ENCODE measurements around the gene AXIN1.
"Not testable (repeated sequence)": the region's sequence is repeated elsewhere in the genome, so short reads cannot be mapped to it uniquely, and the experiment has no call there.

The AXIN1 gene

DNA sequence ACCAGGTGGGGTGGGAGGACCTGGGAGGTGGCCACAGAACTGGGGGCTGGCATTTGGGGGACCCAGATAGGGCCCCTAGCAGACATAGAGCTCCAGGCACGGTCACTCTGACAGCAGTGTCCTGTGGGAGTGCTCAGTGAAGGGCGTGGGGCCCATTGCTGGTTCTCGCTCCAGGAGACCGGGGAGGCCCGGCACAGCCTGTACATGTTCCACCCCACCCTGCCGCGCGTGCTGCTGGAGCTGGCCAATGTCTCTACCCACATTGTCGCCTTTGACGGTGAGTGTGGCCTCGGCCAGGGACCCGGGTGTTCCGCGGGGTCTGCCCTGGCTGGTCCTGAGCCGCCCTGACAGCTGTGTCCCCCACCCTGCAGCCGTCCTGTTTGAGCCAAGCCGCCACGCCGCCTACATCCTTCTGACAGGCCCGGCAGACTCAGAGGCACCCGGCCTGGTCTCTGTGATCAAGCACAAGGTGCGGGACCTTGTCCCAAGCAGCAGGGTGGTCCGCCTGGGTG, 88.0 kb downstream of the AXIN1 start:
- DNase-seq, result no peak

DNA sequence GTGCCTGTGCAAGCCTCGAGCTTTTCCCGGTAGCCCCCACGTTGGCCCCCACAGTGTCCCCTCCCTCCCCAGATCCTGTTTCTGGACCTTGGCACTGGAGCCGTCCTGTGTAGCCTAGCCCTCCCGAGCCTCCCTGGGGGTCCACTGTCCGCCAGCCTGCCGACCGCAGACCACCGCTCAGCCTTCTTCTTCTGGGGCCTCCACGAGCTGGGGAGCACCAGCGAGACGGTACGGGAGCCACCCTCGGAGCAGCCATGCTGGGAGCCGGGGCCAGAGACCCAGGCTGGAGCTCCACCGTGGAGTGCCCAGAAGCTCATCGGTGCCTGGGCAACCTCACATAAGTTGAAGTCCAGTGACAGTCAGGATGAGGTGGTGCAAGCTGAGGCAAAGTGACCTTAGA, 88.6 kb downstream of the AXIN1 start:
- no peak for DNase-seq

DNA sequence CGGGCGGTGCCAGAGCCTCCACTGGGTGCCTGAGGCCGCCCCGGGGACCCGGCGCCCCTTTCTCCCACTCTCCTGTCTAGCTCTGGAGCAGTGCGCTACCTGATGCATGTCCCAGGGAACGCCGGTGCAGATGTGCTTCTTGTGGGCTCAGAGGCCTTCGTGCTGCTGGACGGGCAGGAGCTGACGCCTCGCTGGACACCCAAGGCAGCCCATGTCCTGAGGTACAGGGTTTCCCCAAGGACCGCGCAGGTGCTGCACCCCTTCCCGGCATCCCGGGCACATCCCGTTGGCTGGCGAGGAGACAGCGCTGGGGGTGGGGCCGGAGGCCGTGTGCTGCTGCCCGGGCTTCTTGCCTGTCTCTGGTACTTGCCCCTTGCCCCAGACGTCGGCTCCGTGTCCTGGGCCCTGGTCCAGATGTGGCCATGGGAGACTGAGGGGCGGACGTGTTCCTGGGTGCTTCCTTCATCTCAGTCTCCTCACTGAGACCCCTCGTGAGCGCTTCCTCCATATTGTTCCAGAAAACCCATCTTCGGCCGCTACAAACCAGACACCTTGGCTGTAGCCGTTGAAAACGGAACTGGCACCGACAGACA, 89.2 kb downstream of the AXIN1 start:
- no peak for DNase-seq

DNA sequence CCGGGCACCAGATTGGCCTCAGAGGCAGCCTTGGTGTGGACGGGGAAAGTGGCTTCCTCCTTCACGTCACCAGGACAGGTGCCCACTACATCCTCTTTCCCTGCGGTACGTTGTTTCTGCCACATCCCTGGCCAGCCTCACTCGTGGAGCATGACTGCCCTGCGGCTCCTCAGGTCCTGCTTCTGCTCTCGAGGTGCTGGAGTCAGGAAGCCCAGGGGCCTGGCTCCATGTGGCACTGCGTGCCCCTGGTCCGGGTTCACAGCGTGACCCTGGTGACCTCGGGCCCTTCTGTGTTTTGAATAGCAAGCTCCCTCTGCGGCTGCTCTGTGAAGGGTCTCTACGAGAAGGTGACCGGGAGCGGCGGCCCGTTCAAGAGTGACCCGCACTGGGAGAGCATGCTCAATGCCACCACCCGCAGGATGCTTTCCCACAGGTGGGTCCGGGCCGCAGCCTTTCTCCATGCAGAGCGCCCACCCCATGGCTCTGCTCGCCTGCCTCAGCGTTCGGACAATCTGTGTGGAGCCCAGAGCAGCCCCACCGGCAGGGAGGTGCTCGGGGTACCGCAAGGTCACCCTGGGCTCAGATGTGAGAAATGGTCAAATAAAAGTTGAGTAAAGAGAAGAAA, 90.3 kb downstream of the AXIN1 start:
- DNase-seq, result no peak

DNA sequence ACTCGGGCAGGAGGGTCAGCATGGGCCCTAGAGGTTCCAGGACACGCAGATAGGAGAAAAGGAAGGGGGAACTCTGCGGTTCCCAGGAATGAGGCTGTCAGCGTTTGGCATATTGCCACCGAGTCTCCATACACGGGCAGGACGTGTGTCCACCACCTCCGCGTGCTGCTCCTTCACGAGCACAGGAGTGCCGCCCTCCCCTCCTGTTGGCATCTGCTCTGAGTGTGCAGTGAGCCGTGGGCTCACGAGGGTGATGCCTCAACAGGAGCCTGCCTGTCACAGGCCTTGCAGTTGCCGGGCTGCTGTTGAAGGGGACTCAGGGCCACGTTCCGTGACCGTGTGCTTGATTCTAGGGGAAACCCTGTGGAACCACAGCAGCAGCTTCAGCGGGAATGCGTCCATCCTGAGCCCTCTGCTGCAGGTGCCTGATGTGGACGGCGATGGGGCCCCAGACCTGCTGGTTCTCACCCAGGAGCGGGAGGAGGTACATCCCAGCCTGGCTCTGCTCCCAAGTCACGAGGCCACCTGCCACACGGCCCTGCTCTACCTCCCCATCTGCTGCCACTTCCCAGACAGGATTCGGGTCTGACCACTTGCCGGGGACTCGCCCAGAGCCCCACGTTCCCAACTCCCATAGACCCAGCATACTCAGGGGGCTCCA, 91.4 kb downstream of the AXIN1 start:
- DNase-seq, result no peak

DNA sequence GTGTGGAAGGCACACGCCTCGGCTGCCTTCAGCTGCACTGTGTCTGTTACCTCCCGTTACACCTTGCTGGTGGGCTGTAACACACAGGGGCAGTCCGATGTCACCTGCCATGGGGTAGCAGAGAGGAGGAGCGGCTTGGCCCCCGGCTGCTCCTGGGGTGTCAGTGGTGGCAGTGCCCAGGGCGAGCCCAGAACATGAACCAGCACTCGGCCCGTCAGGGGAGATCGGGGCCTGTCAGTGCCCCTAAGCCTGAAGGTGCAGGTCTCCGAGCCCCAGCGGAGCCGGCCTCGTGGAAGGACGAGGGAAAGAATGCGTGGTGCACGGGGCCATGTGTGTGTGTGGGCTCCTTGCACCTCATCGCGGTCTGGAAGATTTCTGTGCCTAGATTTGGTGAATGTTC, 92.2 kb downstream of the AXIN1 start:
- DNase-seq, result no peak

DNA sequence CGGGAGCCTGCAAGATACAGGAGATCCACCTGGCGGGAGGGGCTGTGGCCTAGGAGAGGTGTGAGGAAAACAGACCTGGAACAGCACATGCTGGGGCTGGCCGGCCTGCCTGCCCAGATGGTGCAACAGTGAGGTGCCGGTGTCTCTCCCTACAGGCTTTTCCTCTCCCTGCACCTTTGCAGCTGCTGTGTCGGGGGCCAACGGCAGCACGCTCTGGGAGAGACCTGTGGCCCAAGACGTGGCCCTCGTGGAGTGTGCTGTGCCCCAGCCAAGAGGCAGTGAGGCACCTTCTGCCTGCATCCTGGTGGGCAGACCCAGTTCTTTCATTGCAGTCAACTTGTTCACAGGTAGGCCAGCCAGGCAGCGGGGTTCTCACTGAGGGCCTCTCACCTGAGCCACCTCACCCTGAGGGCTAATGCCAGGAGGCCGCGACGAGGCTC, 92.7 kb downstream of the AXIN1 start:
- DNase-seq, result no peak

DNA sequence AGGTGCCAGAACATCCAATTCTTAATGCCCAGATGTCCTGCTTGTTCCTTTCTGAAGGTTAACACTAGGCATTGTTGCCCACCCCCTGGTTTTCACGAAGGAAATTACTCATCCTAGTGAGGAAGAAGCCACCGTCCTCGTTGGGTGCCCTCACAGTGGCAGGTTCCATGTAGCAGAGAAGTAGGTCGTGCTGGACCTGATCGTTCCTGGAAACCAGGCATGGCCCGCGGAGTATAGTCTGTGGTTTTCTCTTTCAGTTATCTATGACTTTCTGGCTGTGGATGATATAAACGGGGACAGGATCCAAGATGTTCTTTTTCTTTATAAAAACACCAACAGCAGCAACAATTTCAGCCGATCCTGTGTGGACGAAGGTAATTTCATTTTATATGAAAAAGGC, 93.3 kb downstream of the AXIN1 start:
- DNase-seq, result no peak

DNA sequence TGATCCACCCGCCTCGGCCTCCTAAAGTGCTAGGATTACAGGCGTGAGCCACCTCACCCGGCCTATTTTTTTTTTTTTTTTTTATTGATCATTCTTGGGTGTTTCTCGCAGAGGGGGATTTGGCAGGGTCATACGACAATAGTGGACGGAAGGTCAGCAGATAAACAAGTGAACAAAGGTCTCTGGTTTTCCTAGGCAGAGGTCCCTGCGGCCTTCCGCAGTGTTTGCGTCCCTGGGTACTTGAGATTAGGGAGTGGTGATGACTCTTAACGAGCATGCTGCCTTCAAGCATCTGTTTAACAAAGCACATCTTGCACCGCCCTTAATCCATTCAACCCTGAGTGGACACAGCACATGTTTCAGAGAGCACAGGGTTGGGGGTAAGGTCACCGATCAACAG, 94.4 kb downstream of the AXIN1 start:
- DNase-seq, result not testable (repeated sequence)

DNA sequence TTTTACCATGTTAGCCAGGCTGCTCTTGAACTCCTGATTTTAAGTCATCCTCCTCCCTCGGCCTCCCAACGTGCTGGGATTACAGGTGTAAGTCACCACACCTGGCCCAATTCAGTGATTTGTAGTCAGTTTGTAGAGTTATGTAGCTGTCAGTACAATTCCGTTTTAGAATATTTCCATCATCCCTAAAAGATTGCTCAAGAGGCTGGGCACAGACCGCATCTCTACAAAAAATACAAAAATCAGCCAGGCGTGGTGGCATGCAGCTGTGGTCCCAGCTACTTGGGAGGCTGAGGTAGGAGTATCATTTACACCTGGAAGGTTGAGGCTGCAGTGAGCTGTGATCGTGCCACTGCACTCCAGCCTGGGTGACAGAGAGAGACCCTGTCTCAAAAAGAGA, 97.3 kb downstream of the AXIN1 start:
- DNase-seq, result no peak

DNA sequence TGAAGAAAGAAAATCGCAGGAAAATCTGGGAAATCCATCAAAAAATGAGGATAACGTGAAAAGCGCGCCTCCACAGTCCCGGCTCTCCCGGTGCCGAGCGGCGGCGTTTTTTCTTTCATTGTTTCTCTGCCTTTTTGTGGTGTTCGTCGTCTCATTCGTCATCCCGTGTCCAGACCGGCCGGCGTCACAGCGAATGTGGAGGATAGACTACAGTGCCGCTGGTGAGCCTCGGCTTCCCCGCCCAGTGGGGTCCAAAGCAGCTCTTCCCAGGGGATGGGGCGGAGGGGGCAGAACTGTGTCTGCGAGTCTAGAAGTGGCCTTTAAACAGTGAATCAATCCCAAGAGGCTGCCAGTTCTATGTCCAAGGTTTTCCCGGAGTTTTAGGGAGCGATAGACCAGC, 98.1 kb downstream of the AXIN1 start:
- DNase-seq, result no peak

DNA sequence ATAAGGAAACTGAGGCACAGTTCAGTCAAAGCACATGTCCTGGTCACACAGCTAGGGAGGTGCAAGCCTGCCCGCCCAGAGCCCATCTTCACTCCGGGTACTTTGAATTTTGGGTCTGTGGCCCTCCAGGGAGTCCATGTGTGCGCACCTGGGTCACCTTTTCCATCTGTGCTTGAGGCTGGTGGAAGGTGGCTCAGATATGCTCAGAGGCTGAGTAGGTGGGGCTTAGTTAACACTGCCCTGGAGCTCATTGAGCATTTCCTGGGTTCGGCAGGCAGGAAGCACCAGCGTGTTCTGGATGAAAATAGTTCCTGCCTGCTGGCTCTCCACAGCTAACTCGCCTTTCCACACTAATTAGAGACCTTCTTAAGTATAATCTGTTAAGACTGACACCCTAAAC, 98.7 kb downstream of the AXIN1 start:
- no peak for DNase-seq

DNA sequence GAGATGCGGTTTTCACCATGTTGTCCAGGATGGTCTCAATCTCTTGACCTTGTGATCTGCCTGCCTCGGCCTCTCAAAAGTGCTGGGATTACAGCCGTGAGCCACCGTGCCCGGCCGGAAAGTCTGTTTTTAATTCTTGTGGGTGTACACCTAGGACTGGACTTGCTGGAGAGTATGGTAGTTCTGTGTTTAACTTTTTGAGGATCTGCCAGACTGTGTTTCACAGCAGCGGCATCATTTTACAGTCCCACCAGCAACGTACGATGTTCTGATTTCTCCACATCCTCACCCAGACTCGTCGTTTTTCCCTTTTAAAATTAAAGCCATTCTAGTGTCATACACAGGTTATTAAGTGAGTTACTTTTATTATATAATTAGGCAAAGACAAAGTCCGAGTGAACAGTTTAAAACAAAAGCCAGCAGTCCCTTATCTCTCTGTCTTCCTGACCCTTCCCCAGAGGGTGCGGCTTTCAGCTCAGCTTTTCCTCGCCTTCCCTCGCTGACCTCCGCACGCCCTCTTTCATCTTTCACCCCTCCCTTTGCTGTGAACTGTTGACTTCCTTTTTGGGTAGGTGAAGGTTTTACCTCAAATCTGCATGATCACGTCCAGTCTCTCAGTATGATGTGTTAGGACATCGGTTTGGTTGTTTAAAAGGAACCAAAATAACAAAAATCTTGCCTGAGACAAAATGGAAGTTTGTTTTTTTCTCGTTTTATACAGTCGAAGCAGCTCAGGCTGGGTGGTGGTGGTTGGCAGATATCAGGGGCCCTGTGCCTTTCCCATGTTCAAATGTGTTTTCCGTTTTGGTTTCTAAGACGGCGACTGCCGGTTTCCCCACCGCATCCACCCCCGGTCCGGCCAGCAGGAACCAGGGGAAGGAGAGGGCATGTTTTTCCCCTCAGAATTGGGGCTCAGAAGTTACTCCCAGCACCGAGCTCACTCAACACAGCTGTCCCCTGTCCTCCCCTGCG, 99.9 kb downstream of the AXIN1 start:
- no peak for DNase-seq

DNA sequence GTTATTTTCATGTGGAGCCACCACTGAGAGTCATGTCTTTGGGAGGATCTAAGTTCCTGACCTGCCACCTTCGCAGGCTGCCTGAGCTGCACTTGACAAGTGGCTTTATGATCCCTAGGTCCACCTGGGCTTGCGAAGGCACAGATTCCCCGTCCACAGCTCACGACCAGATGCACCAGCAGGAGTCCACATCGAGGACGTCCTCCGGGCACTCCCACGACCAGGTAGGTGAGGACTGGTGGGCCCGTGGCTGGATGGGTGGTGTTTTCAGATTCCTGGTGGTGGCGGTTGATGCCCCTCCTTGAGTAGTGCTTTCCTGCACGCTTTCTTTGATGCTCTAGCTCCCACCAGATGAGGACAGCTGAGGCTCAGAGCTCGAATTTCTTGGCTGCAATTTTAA, 103.1 kb downstream of the AXIN1 start:
- DNase-seq, result no peak

DNA sequence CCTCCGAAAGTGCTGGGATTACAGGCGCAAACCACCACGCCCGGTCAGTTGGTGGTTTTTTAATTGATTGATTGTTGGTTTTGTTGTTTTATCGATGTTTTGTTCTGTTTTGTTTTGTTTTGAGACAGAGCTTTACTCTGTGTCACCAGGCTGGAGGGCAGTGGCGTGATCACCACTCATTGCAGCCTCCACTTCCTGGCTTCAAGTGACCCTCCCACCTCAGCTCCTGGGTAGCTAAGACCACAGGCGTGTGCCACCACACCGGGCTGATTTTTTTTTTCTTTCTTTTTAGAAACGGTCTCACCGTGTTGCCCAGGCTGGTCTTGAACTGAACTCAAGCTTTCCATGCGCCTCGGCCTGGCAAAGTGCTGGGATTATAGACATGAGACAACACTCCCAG, 105.5 kb downstream of the AXIN1 start:
- no peak for DNase-seq

DNA sequence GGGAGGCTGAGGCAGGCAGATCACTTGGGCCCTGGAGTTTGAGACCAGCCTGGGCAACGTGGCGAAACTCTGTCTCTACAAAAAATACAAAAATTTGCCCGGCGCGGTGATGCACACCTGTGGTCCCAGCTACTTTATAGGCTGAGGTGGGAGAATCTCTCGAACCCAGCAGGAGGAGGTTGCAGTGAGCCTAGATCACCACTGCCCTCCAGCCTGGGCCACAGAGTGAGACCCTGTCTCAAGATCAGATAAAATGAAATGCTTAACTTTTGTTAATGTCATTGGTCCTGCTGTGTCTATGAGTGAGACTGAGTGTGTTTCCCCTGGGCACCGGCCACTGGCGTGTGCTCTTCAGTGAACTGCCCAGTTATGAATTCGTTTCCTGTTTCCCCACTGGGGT, 107.4 kb downstream of the AXIN1 start:
- DNase-seq, result no peak

DNA sequence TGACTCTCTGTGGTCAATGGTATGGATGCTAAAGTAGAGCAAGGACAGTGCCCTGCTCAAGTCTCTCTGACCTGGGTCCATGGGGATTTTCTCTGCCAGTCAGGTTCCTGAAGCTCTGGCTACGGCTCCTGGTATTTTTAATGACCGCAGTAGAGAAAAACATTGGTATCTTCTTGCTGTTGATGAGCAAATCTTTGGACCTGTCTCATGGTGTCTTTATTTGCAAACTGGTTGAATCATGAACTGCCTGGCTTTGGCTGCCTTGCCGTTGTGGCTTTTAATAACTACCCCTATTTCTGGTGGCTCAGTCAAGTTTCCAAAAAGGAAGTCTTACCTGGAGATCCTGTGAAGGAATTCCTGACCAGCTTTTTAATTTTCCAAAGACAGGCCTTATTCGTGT, 109.2 kb downstream of the AXIN1 start:
- no peak for DNase-seq

DNA sequence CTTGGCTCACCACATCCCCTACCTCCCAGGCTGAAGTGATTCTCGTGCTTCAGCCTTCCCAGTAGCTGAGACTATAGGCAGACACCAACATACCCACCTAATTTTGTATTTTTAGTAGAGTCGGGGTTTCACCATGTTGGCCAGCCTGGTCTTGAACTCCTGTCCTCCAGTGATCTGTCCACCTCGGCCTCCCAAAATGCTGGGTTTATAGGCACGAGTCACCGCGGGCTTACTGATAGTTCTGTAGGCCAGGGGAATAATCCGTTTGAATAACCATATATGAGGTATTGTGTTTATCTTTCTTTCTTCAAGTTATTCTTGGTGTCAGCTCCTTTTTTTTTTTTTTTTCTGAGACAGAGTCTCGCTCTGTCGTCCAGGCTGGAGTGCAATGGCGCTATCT, 110.2 kb downstream of the AXIN1 start:
- no peak for DNase-seq

DNA sequence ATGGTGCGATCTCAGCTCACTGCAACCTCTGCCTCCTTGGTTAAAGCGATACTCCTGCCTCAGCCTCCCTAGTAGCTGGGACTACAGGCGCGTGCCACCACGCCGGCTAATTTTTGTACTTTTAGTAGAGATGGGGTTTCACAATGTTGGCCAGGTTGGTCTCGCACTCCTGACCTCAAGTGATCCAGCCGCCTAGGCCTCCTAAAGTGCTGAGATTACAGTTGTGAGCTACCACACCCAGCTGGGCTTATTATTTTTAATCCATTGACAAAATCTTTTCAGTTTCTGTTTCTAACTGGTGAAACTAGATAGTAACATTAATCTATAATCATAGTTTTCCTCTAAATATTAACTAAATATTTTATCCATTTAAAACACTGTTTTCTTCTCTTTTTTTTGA, 112.0 kb downstream of the AXIN1 start:
- no peak for DNase-seq

DNA sequence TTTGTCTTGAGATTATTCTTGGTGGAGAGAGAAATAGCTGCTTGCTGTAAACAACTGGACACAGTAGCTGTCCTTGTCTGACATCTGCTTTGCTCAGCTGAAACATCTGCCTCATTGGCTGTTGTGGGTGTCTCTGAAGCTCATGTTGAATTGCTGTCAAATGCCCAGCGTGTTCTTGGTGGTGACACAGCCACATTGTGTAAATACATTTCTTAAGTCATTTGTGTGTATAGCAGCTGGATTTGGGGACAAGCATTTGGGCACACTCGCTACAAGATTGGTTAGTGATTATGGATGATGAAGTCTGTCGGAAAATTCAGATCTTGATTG, 112.6 kb downstream of the AXIN1 start:
- no peak for DNase-seq

Measured in stimulated activated CD4-positive, alpha-beta T cell treated with anti-CD3 and anti-CD28 coated beads, Interleukin-1b, Interleukin-23, amount 100 ng/mL, for 48 hours (primary cell).